Measurements from ENCODE around the gene LAT.

LAT gene

GRCh38 chr16:29024278-29024677, 39.4 kb downstream of the LAT start:
- H2AFZ ChIP-seq (ENCODE audit: low read length, unreplicated experiment), result no peak overlapping the region
- no peak overlapping the region for H3K4me3 ChIP-seq (ENCODE audit: low read depth, low read length)
- H3K4me1 ChIP-seq (ENCODE audit: control insufficient read depth, insufficient read depth, low read length, unreplicated experiment), result peaks cover 17% of the 10 kb centered on the region
- H3K36me3 ChIP-seq (ENCODE audit: insufficient read depth, low read length), result no peaks in the 10 kb centered on the region
- H3K27me3 ChIP-seq (ENCODE audit: insufficient read depth, low read length), result no peaks in the 10 kb centered on the region; the same call in 1 of the 2 replicates
- H3K79me2 ChIP-seq (ENCODE audit: control insufficient read depth, insufficient read depth, low read length, unreplicated experiment), result no peaks in the 10 kb centered on the region
- no peak overlapping the region for H3K27ac ChIP-seq (ENCODE audit: low read depth, low read length)

DNA sequence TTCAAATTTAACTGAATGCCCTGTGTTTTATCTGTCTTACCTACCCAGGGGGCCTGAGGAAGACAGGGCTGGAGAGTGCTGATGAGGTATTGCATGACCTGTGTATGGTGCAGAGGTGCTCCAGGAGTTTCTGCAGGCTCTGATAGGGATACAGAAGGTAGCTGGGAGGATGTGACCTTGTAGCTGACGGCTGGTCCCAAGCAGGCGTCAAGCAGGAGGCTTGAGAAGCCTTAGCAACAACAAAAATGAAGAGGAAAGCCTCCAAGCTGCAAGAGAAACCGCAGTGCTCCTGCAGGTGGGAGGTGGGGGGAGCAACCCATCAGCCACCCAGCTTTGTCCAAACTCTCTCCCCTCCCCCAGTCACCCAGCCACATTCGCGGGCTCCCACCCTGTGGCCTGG, 40.4 kb downstream of the LAT start:
- no peak overlapping the region for H3K4me3 ChIP-seq (ENCODE audit: low read depth, low read length)
- no peak overlapping the region for H3K27ac ChIP-seq (ENCODE audit: low read depth, low read length)
- no peaks in the 10 kb centered on the region for H3K36me3 ChIP-seq (ENCODE audit: insufficient read depth, low read length)
- H3K4me1 ChIP-seq (ENCODE audit: control insufficient read depth, insufficient read depth, low read length, unreplicated experiment), result peaks cover 21% of the 10 kb centered on the region
- no peaks in the 10 kb centered on the region; the same call in 1 of the 2 replicates for H3K27me3 ChIP-seq (ENCODE audit: insufficient read depth, low read length)
- no peaks in the 10 kb centered on the region for H3K79me2 ChIP-seq (ENCODE audit: control insufficient read depth, insufficient read depth, low read length, unreplicated experiment)
- no peak overlapping the region for H2AFZ ChIP-seq (ENCODE audit: low read length, unreplicated experiment)

GRCh38 chr16:29025735-29026134, 40.9 kb downstream of the LAT start:
- Histone ChIP-seq H3K4me1 (ENCODE audit: control insufficient read depth, insufficient read depth, low read length, unreplicated experiment) (peaks cover 21% of the 10 kb centered on the region), H3K79me2 (ENCODE audit: control insufficient read depth, insufficient read depth, low read length, unreplicated experiment) (no peaks in the 10 kb centered on the region), H3K36me3 (ENCODE audit: insufficient read depth, low read length) (no peaks in the 10 kb centered on the region), H3K27ac (ENCODE audit: low read depth, low read length) (no peak overlapping the region), H3K4me3 (ENCODE audit: low read depth, low read length) (no peak overlapping the region), H2AFZ (ENCODE audit: low read length, unreplicated experiment) (no peak overlapping the region), H3K27me3 (ENCODE audit: insufficient read depth, low read length) (no peaks in the 10 kb centered on the region; the same call in 1 of the 2 replicates)

DNA sequence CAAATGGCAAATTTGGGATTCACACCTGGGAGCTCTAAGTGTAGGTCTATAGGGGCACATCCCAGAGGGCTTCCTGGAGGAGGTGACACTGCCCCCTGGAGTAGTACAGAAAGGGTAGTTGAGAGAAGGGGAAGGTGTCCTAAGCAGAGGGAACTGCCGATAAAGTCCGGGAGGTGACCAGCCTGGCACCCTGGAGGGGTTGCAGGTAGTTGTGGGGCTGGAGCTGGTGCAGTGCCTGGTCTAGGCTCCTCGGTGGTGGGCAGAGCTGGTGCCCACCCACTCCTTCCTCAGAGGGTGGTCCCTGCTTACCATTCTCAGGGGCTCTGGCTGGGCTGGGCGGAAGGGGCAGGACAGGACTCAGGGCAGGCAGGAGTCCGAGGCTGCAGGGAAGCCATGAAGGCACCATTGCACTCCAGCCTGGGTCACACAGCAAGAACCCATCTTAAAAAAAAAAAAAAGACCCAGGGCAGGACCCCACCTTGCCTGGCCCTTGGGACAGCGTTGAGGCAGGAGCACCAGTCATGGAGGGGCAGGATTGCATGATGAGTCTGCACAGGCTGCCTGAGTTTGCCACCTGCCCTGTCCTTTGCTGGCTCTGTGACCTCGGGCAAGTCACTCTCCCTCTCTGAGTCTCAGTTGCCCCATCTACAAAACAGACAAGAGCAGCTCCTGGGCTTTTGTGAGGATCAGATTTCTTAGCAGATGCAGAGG, 43.8 kb downstream of the LAT start:
- H3K4me1 ChIP-seq (ENCODE audit: control insufficient read depth, insufficient read depth, low read length, unreplicated experiment), result peaks cover 17% of the 10 kb centered on the region
- H3K27ac ChIP-seq (ENCODE audit: low read depth, low read length), result peak overlapping the region; percentile 77
- no peak overlapping the region for H3K4me3 ChIP-seq (ENCODE audit: low read depth, low read length)
- H3K27me3 ChIP-seq (ENCODE audit: insufficient read depth, low read length), result no peaks in the 10 kb centered on the region
- H3K79me2 ChIP-seq (ENCODE audit: control insufficient read depth, insufficient read depth, low read length, unreplicated experiment), result no peaks in the 10 kb centered on the region
- peak overlapping the region; percentile 52 for H2AFZ ChIP-seq (ENCODE audit: low read length, unreplicated experiment)
- no peaks in the 10 kb centered on the region for H3K36me3 ChIP-seq (ENCODE audit: insufficient read depth, low read length)

- Histone ChIP-seq H2AFZ (ENCODE audit: low read length, unreplicated experiment) (peak overlapping the region; percentile 52), H3K27me3 (ENCODE audit: insufficient read depth, low read length) (no peaks in the 10 kb centered on the region), H3K4me3 (ENCODE audit: low read depth, low read length) (no peak overlapping the region), H3K36me3 (ENCODE audit: insufficient read depth, low read length) (no peaks in the 10 kb centered on the region), H3K4me1 (ENCODE audit: control insufficient read depth, insufficient read depth, low read length, unreplicated experiment) (peaks cover 15% of the 10 kb centered on the region), H3K27ac (ENCODE audit: low read depth, low read length) (peak overlapping the region; percentile 77), H3K79me2 (ENCODE audit: control insufficient read depth, insufficient read depth, low read length, unreplicated experiment) (no peaks in the 10 kb centered on the region)
Measured at GRCh38 chr16:29029168-29029994, 44.5 kb downstream of the LAT start.

- no peak overlapping the region for H2AFZ ChIP-seq (ENCODE audit: low read length, unreplicated experiment)
- H3K4me3 ChIP-seq (ENCODE audit: low read depth, low read length), result no peak overlapping the region
- peaks cover 15% of the 10 kb centered on the region for H3K4me1 ChIP-seq (ENCODE audit: control insufficient read depth, insufficient read depth, low read length, unreplicated experiment)
- H3K27me3 ChIP-seq (ENCODE audit: insufficient read depth, low read length), result no peaks in the 10 kb centered on the region
- H3K79me2 ChIP-seq (ENCODE audit: control insufficient read depth, insufficient read depth, low read length, unreplicated experiment), result no peaks in the 10 kb centered on the region
- no peaks in the 10 kb centered on the region for H3K36me3 ChIP-seq (ENCODE audit: insufficient read depth, low read length)
- peak overlapping the region; percentile 21; the same call in 1 of the 2 replicates for H3K27ac ChIP-seq (ENCODE audit: low read depth, low read length)
Measured at GRCh38 chr16:29030086-29030840, 45.4 kb downstream of the LAT start.
